KMS-11 (cell line): ENCODE data around the gene ACSL5.

Experiments used
- H2AFZ ChIP-seq: fragments of 200-600 bp; sonication (generic); 2 replicates; pipeline ENCODE4 v1.6.1; 2016; ENCODE audit warnings: antibody characterized with exemption, mixed run types, low read depth
- H3K27ac ChIP-seq: fragments of 200-600 bp; sonication (generic); 2 replicates; pipeline ENCODE4 v1.6.1; 2016; ENCODE audit warnings: mild to moderate bottlenecking, mixed run types
- H3K27me3 ChIP-seq: fragments of 200-600 bp; sonication (generic); 2 replicates; pipeline ENCODE4 v1.6.1; 2017; ENCODE audit warnings: mild to moderate bottlenecking, low read depth, mixed run types, moderate library complexity; ENCODE audit not compliant: insufficient read depth
- H3K36me3 ChIP-seq: fragments of 200-600 bp; sonication (generic); 2 replicates; pipeline ENCODE4 v1.6.1; 2017; ENCODE audit warnings: mild to moderate bottlenecking, mixed run types; ENCODE audit not compliant: insufficient read depth
- H3K4me1 ChIP-seq: fragments of 200-600 bp; sonication (generic); 2 replicates; pipeline ENCODE4 v1.6.1; 2016; ENCODE audit warnings: mild to moderate bottlenecking, low read depth, mixed run types; ENCODE audit not compliant: poor library complexity, severe bottlenecking
- H3K4me2 ChIP-seq: fragments of 200-600 bp; sonication (generic); 2 replicates; pipeline ENCODE4 v1.7.0; 2016; ENCODE audit warnings: mild to moderate bottlenecking, mixed run types
- H3K4me3 ChIP-seq: fragments of 200-600 bp; sonication (generic); IDR thresholded peaks from 2 replicates; pipeline ENCODE4 v1.6.1; 2017; ENCODE audit warnings: low read depth, low read length, mixed read lengths; ENCODE audit not compliant: insufficient read depth
- H3K79me2 ChIP-seq: fragments of 200-600 bp; sonication (generic); 2 replicates; pipeline ENCODE4 v1.6.1; 2016; ENCODE audit warnings: low read depth, mixed run types; ENCODE audit not compliant: insufficient read depth
- H3K9ac ChIP-seq: fragments of 200-600 bp; sonication (generic); 2 replicates; pipeline ENCODE4 v1.6.1; 2016; ENCODE audit warnings: mild to moderate bottlenecking, mixed run types
- H4K20me1 ChIP-seq: fragments of 200-600 bp; sonication (generic); 2 replicates; pipeline ENCODE4 v1.6.1; 2016; ENCODE audit warnings: mild to moderate bottlenecking, mixed run types; ENCODE audit not compliant: insufficient read depth
- TF ChIP-seq, protein P1 (sequence below): fragments of 200-600 bp; sonication (generic); conservative IDR thresholded peaks from 2 replicates; pipeline ENCODE4 v1.6.1; 2017; ENCODE audit warnings: low read depth, mild to moderate bottlenecking, antibody characterized with exemption, low read length, moderate library complexity, mixed read lengths

ACSL5 gene

DNA sequence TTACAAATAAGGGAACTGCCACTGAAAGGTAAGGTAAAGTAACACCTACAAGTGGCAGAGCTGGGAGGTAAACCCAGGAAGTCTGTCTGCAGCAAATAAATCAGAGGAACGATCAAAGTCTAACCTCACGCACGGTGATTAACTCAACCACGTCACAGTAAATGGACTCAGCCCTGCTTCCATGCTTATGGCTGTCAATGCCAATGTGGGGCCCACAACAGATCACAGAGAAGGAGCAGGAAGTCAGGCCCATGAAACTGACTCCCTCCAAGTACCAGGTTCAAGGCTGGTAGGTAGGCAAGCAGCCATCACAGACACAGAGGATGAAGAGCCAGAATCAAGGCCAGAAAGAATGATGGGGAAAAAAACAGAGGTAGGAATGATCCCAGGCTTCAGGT is 38.0 kb upstream of the ACSL5 start:
- Histone ChIP-seq H3K36me3 (no peaks in the 10 kb centered on the region), H3K4me3 (no peak overlapping the region), H4K20me1 (no peaks in the 10 kb centered on the region), H2AFZ (no peak overlapping the region), H3K4me2 (no peak overlapping the region), H3K9ac (no peak overlapping the region), H3K4me1 (no peaks in the 10 kb centered on the region), H3K79me2 (no peaks in the 10 kb centered on the region), H3K27me3 (no peaks in the 10 kb centered on the region), H3K27ac (no peak overlapping the region)
- TF ChIP-seq, protein P1, sequence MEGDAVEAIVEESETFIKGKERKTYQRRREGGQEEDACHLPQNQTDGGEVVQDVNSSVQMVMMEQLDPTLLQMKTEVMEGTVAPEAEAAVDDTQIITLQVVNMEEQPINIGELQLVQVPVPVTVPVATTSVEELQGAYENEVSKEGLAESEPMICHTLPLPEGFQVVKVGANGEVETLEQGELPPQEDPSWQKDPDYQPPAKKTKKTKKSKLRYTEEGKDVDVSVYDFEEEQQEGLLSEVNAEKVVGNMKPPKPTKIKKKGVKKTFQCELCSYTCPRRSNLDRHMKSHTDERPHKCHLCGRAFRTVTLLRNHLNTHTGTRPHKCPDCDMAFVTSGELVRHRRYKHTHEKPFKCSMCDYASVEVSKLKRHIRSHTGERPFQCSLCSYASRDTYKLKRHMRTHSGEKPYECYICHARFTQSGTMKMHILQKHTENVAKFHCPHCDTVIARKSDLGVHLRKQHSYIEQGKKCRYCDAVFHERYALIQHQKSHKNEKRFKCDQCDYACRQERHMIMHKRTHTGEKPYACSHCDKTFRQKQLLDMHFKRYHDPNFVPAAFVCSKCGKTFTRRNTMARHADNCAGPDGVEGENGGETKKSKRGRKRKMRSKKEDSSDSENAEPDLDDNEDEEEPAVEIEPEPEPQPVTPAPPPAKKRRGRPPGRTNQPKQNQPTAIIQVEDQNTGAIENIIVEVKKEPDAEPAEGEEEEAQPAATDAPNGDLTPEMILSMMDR: no peak

DNA sequence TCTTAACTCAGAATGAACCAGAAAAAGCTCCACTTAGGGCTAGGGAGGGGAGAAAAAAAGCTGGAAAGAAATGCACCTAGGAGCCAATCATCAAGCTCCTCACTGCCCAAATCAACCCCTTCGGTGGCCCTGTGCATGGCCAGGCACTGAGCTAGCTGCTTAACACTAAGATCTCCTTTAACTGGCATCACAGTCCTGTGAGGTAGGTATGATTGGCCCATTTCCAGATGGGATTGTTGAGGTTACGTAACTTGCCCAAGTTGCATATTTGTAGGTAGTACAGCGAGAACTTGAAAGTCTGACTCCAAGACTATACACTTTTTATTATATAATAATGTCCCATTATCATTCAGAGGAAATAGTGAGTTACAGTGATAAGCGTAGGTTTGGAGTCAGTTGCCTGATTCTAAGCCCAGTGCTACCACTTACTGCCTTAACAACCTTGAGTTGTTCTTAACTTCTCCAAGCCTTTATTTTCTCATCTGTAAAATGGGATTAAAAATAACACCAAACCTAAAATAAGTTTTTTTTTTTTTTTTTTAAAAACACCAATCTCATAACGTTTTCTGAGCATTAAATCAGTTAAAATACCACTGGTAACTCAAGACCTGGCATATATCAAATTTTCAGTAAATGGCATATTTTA is 37.2 kb upstream of the ACSL5 start:
- no peak overlapping the region for H2AFZ ChIP-seq
- TF ChIP-seq, protein P1: no peak

DNA sequence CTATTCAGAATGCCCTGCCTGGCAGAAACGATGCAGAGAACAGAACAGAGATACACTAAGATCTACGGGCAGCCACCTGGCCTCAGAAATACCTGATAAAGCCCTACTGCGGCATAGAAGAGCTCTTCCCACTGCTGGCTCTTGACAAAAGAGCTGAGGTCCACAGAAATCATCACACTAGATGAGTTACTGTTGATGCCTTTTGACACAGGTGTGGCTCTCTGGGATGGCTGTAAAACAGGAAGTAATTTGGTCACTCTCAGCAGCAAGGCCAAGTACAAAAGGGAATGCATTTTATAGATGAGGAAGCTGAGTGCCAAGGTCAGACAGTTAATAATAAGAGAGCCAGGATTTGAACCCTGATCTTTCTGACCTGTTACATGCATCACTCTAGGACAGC is 35.0 kb upstream of the ACSL5 start:
- Histone ChIP-seq H2AFZ (no peak overlapping the region), H3K36me3 (no peaks in the 10 kb centered on the region), H3K79me2 (no peaks in the 10 kb centered on the region), H4K20me1 (no peaks in the 10 kb centered on the region), H3K27me3 (no peaks in the 10 kb centered on the region), H3K9ac (no peak overlapping the region), H3K27ac (no peak overlapping the region), H3K4me2 (no peak overlapping the region), H3K4me1 (no peaks in the 10 kb centered on the region), H3K4me3 (no peak overlapping the region)
- TF ChIP-seq, protein P1: no peak

More for the DNA sequence above, 37.2 kb upstream of the ACSL5 start:
- no peak overlapping the region for H3K9ac ChIP-seq
- H4K20me1 ChIP-seq: no peaks in the 10 kb centered on the region
- no peaks in the 10 kb centered on the region for H3K36me3 ChIP-seq
- no peaks in the 10 kb centered on the region for H3K4me1 ChIP-seq
- no peak overlapping the region for H3K4me3 ChIP-seq
- H3K27ac ChIP-seq: no peak overlapping the region
- H3K79me2 ChIP-seq: no peaks in the 10 kb centered on the region
- H3K27me3 ChIP-seq: no peaks in the 10 kb centered on the region
- H3K4me2 ChIP-seq: no peak overlapping the region

DNA sequence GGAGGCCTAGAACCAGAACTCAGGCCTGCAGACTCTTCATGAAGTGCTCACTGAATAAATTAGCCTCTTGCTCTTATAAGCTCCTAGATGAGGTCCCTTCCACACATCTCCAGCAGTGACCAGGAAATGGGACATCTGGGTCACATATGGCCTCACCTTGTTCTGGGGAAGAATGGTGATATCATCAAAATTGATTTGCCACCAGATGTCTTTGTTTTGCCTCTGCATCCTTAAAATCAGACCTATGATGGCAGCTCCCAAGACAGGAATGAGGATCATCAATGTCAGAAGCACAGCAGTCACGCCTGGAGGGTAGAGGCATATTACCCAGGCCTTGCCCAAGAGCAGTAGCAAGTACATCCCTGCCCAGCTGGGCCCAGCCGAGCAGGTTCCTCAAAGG is 33.3 kb upstream of the ACSL5 start:
- TF ChIP-seq, protein P1: no peak
- no peak overlapping the region for H3K4me2 ChIP-seq
- no peak overlapping the region for H3K4me3 ChIP-seq
- H3K27me3 ChIP-seq: no peaks in the 10 kb centered on the region
- H3K4me1 ChIP-seq: no peaks in the 10 kb centered on the region
- no peak overlapping the region for H2AFZ ChIP-seq
- H3K36me3 ChIP-seq: no peaks in the 10 kb centered on the region
- H4K20me1 ChIP-seq: no peaks in the 10 kb centered on the region
- no peak overlapping the region for H3K9ac ChIP-seq
- no peak overlapping the region for H3K27ac ChIP-seq
- no peaks in the 10 kb centered on the region for H3K79me2 ChIP-seq
